Embryonic facial prominence (tissue), 1 donor: ENCODE data around the gene KIF26B.
"Not testable (repeated sequence)": the region's sequence is repeated elsewhere in the genome, so short reads cannot be mapped to it uniquely, and the experiment has no call there.

Source experiments
- DNase-seq: peaks from one replicate; pipeline ENCODE4 v3.0.0-alpha.2; 2016; ENCODE audit errors: extremely low spot score

KIF26B gene

GRCh38 chr1:245386297-245386971 is 231.6 kb downstream of the KIF26B start:
- no peak for DNase-seq

GRCh38 chr1:245388687-245389086 is 233.9 kb downstream of the KIF26B start:
- no peak for DNase-seq

GRCh38 chr1:245389873-245390272 is 235.1 kb downstream of the KIF26B start:
- no peak for DNase-seq

- no peak for DNase-seq
These were observed 236.2 kb downstream of the KIF26B start for GRCh38 chr1:245390975-245391374.

- DNase-seq: no peak
These were observed 238.9 kb downstream of the KIF26B start for GRCh38 chr1:245393694-245394093.

GRCh38 chr1:245395680-245396079 is 240.9 kb downstream of the KIF26B start:
- no peak for DNase-seq

- no peak for DNase-seq
These were observed 241.8 kb downstream of the KIF26B start for GRCh38 chr1:245396615-245397014.

- no peak for DNase-seq
These were observed 243.0 kb downstream of the KIF26B start for GRCh38 chr1:245397771-245398170.

- no peak for DNase-seq
These were observed 243.4 kb downstream of the KIF26B start for GRCh38 chr1:245398180-245398579.

GRCh38 chr1:245401881-245402587 is 247.2 kb downstream of the KIF26B start:
- DNase-seq: no peak

- not testable (repeated sequence) for DNase-seq
These were observed 248.2 kb downstream of the KIF26B start for GRCh38 chr1:245402998-245403397.

GRCh38 chr1:245404527-245404926 is 249.7 kb downstream of the KIF26B start:
- DNase-seq: no peak

GRCh38 chr1:245404952-245405351 is 250.2 kb downstream of the KIF26B start:
- DNase-seq: no peak

- no peak for DNase-seq
These were observed 251.6 kb downstream of the KIF26B start for GRCh38 chr1:245406426-245406825.

GRCh38 chr1:245407983-245408382 is 253.2 kb downstream of the KIF26B start:
- DNase-seq: no peak

GRCh38 chr1:245409341-245410195 is 254.8 kb downstream of the KIF26B start:
- no peak for DNase-seq

GRCh38 chr1:245411245-245412036 is 256.7 kb downstream of the KIF26B start:
- DNase-seq: no peak

- DNase-seq: no peak
These were observed 257.5 kb downstream of the KIF26B start for GRCh38 chr1:245412306-245412705.

- no peak for DNase-seq
These were observed 262.0 kb downstream of the KIF26B start for GRCh38 chr1:245416781-245417180.

GRCh38 chr1:245418077-245418476 is 263.3 kb downstream of the KIF26B start:
- no peak for DNase-seq

- no peak for DNase-seq
These were observed 264.7 kb downstream of the KIF26B start for GRCh38 chr1:245419461-245419978.
